Fibroblast of skin of abdomen (primary cell): ENCODE measurements around the gene OGFOD2.
A peak's percentile ranks its signal among the peaks of the same experiment; 100 is the strongest.

Experiments used
- DNase-seq: peaks from one replicate; pipeline ENCODE4 v3.0.0-alpha.2; 2013

The OGFOD2 gene

DNA sequence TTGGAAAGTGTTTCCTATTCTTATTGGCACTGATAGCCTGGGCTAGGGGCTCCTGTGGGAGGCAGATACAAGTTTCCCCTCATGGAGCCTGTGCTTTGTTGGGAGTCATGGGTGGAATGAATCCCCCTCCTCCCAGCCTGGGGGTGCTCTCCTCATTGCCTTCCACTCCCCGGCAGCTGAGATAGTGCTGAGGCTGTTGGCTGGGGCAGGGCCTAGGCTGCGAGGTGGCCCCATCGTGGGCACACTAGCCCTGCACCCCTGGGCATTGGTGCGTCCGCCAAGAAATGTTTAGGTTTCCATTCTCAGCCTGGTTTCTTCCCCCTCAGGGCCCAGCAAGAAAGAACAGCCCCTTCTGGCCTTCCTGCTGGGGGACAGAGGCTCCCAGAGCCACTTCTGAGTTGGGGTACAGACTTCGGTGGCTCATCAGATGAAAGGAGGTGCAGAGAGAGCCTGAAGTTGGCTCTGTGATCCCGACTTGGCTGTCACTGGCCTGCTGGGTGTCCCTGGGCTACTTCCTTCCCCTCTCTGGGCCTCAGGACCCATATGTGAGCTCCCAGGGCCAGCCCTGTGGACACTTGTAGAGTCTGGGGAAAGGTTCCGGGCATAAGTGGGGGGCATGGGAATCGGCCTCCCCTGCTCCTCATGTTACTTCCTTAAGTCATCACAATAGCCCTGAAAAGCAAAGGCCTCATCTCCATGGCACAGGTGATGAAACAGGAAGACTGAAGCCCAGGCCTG is 2.8 kb downstream of the OGFOD2 start:
- no peak for DNase-seq

DNA sequence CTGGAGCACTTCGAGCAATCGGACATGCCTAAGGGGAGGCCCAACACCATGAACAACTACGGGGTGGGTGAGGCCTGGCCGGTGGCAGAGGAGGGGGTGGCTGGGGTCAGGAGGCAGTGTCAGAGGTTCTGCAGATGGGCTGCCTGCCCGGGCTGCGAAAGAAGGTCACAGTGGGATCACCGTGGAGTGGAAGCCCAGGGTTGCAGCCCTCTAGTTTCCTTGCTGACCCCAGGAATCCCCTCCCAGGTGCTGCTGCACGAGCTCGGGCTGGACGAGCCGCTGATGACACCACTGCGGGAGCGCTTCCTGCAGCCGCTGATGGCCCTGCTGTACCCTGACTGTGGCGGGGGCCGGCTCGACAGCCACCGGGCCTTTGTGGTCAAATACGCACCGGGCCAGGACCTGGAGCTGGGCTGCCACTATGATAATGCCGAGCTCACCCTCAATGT is 3.5 kb downstream of the OGFOD2 start:
- no peak for DNase-seq

DNA sequence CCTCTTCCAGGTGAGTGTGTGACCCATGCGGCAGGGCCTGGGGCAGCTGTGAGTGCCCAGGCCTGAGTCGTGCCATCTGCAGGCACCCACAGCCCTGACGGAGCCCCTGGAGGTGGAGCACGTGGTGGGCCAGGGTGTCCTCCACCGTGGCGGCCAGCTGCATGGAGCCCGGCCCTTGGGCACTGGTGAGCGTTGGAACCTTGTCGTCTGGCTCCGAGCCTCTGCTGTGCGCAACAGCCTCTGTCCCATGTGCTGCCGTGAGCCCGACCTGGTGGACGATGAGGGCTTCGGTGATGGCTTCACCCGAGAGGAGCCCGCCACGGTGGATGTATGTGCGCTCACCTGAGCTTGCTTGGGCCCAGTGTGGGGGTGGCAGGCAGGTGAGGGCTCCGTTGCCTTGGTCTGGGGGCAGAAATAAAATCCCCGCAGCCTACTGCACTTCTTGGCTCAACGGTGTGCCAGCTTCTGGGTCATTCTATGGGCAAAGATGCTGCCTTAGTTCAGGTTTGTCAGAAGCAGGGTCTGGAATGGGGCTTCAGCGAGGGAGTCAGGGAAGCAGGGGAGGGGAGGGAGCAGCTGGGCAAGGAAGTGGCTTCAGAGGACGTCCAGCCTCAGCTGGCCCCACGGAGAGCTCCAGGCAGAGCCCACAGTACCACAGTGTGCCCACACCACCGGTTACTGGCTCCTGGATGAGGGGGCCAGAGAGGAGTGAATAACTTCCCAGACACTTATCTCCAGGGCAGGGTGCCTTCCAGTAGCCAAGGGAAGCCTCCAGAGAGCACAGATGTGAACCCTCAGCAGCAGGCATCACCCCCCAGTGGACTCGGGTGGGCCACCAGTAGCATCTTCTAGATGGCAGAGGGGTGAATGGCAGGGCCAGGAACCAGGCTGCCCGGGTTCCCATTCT is 4.2 kb downstream of the OGFOD2 start:
- no peak for DNase-seq

DNA sequence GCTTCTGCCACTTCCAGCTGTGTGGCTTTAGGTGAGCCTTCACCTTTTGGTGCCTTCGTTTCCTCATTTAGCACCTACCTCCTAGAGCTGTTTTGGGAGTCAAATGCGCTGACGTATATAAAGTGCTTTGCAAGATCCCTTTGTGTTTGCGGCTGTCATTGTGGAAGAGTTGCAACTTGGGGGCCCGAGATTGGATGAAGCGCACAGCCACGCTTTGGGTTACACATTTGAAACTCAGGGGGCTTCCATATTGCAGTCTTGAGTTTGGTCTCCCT is 4.8 kb downstream of the OGFOD2 start:
- no peak for DNase-seq

DNA sequence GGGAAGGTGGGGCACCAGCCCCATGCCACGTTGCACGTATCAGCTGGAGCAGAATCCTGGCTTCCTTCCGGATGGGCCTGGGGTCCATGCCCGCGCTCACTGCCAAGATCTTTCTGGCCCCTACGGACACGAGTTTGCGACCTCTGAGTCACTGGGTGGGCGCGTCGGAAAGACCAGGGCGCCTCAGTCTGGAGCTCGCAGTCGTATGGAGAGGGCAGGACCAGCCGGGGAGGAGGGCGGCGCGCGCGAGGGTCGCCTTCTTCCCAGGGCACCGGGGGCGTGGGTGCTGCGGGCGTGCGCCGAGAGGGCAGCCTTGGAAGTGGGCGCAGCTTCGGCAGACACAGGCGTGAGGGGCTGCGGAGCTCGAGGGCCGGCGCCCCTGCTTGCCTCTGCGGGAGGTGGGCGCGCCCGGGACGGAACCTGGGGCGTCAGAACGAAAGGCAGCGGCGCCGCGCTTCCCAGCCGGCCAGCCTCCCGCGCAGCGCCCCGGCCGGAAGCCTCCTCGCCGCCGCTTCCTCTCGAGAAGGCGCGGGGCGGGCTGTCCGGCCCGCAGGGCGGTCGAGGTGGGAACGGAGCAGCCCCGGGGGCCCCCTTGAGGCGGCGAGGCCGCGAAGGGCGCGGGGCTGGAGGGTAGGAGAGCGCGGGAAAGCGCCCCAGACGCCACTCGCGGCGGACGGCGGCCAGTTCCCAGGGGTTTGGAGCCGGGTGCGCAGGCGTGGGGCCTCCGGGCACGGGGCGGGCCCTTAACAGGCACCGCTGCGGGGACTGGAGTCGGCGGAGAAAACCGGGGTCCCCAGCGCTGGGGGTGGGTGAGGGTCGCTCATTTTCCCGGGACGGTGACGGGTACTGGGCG is 5.4 kb downstream of the OGFOD2 start, which contains the start of gene ARL6IP4:
Gene ARL6IP4 (plus strand): TSS at position 499 of the 853 bp plus-strand sequence. CDS start 459 bp downstream, outside the sequence.
- DNase-seq: peak; percentile 67

DNA sequence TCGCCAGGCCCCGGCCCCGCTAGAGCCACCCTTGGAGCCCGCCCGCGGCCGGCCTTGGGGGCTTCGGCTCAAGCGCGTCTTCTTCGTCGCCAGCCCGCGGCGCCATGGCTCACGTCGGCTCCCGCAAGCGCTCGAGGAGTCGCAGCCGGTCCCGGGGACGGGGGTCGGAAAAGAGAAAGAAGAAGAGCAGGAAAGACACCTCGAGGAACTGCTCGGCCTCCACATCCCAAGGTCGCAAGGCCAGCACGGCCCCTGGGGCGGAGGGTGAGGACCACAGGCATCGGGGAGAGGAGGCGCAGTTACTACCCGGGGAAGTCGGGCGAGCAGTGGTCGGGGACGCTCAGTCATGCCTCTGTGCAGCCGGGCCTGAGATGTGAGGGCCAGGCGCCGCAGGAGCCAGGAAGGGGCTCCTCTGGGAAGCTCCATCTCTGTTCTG is 6.0 kb downstream of the OGFOD2 start:
- DNase-seq: no peak

DNA sequence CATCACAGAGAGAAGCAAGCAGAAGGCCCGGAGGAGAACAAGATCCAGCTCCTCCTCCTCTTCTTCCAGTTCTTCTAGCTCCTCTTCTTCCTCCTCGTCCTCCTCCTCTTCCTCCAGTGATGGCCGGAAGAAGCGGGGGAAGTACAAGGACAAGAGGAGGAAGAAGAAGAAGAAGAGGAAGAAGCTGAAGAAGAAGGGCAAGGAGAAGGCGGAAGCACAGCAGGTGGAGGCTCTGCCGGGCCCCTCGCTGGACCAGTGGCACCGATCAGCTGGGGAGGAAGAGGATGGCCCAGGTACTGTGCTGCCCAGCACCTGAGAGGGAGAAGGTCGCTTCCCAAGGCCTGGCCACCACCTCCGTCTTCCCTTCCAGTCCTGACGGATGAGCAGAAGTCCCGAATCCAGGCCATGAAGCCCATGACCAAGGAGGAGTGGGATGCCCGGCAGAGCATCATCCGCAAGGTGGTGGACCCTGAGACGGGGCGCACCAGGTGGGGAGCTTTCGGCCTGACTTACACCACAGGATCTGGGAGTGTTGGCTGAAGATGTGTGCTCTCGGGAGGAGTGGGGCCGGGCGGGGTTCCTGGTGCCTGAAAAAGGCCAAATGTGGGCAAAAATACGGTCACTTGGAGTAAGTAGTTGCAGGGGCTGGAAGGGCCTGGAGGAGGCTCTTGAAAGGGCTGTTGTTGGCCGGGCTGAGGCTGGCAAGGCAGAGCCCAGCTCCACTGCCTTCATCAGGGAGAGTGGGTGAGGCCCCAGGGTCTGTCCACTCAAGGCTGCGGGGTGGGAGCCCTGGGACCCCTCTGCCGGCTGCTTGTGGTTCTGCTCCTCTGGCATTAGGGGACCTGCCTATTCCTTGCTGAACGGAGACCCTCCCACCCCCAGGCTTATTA is 6.8 kb downstream of the OGFOD2 start:
- DNase-seq: no peak

DNA sequence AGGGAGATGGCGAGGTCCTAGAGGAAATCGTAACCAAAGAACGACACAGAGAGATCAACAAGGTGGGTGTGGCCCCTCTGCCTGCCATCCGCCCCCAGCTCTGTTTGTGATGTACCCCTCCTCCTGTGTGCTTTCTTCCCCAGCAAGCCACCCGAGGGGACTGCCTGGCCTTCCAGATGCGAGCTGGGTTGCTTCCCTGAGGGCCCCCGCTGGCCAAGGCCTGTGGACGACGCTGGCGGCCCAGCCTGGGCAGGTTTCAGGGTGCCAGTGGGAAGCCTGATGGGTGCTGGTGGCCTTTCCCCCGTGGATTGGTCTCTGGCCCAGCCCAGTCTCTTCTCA is 7.4 kb downstream of the OGFOD2 start:
- DNase-seq: no peak

DNA sequence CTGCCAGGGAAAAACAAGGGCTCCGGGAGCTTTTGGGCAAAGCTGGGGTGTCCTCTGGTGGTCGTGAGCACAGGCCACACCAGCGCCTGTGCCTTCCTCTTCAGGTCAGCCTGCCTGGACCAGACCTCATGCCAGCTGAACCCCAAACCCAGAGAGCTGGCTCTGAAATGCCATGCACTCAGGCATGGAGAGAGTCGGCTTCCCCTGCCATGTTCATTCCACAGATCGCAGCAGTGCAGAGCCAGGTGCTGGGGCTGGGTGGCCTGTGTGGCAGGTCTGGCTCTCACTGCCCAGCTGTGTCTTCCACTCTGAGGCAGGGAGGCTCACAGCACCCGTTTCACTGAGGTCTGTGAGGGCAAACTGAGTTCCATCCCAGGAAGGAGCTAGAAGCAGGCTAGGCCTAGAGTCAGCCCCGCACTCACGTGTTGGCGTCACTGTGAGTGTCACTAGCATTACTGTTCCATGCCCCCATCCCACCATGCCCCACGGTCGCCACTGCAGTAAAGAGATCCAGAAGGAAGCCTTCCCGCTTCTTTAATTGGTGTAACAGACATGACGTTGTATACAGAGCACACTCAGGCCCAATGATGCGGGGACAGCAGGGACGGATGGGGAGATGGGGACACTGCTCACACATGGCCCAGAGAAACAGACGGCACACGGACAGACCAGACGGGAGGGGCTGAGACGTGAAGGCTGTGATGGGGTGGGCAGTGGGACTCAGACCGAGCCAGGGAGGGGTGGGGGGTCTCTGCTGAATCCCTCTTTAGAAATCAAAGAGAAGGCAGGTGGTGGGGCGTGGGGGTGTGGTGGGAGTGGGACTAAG is 8.1 kb downstream of the OGFOD2 start:
- DNase-seq: no peak

DNA sequence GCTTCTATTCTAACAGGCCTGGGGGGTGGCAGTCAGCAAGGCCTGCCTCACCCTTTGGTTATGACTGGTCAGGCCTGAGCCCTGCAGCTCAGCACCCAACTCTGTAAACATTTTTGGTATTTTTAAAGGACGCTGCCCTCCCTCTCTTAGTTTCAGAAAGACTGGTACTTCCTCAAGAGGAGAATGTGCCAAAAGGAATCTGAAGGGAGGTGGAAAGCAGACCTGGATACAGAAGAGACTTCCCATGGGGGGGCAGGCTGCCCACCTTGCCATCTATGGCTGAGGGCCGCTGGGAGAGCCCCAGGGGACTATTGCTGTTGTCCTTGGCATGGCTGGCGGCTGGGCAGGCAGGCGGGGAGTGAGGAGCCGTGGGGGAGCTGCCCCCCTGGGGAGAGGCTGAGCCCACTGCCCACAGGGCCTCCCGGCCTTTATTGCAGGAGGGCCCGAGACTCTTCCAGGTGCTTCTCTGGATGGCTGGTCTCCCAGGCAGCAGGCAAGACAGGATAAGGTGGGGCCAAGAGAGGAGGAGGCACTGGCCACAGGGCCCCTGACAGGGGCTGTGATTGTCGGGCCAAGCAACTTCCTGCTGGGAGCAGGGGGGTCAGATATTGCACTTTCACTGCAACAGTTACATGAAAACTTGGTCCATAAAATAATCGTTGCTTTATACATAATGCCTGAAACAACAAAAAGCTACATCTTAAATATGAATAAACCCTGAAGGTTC is 8.9 kb downstream of the OGFOD2 start:
- DNase-seq: no peak

DNA sequence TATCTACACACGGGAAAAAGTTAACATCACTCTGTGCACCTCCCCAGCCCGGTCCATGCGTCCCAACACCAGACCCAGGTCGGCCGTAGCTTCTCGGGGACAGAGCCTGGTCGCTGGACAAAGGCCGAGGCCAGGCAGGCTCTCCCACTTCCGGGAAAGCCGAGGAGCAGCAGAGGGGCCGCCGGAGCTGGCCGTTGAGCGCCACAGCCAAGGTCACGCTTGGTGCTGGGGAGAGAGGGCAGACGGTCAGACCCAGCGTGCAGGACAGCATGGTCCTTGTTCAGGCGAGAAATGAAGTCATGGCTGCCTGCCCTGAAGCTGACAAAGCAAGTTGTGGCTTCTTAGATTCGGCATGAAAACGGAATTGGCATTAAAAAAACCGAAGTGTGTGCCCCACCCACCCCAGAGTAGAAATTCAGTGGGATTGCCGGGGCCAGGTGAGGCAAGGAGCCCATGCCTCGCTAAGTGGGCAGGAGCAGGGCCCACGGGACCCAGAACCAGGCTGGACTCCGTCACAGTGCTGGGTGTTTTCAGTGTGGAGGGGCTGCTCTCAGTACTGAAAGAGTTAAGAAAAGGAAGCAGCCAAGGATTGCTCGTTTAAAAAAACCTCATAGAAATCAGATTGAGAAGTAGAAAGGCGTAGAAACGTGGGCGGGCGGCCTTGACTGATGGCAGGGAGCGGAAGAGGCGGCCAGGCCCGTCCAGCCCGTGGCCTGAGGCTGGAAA is 9.7 kb downstream of the OGFOD2 start:
- DNase-seq: no peak

DNA sequence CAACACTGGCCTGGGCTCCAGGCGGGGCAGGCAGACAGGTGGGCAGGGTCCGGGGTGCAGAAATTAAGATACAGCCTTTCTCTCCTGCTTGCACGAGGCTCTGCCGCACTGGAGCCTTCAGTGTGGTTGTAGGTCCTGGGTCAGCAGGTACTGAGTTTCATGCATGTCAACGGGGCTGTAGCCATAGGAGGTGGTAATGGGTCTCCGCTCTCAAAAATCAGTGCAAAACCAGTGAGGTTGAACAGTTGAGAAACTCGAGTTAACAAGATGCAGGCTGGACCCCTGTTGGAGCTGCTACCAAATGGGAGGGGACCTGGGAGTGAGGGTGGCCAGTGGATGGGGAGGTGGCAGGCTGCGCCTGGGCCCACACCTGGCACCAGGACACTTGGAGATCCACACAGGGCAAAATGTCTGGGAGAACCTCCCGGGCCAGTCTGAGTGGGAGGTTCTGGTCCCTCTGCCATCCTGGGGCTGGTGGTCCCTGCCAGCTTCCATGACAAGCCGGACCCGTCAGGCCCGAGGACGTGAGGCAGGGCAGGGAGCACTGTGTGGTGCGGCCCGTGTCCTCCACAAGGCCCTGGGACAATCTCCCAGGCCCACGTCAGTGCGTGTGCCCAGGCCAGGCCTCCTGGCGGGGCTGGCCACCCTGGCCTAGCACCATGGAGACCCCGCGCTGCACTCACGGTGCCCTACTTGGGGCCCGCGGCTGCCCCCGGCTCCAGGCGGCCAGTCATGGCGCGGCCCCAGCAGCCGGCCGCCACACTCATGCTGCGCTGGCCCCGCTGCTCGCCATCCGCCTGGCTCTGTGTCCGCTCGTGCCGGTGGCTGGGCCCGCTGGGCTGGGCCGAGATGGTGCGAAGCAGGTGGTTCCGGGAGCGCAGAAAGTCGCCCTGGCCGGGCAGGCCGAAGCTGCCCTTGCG is 10.6 kb downstream of the OGFOD2 start:
- no peak for DNase-seq

DNA sequence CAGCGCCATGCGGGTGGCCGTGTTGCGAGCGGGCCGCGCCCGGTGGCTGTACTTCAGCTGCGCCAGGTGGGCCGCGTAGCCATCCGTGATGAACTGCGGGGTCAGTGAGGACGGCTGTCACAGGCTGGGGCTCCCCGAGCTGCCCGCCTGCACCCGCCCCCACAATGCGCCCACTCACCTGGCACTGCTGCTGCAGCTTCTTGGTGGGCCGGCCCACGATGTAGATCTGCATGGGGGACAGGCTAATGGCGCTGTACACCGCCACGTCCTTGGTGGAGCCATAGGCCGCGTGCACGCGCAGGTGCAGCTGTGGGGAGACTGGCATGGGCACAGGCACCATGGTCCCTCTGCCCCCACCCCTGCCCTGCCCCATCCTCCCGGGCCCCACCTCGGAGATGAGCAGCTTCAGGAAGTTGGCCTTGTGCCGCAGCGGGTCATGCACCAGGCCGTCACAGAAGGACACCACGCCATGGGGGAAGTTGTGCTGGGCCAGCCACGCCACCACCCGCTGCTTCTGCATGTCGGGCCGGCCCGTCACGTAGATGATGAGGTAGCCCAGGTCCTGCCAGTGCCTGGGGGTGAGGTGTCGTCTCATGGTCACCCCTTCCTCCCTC is 11.3 kb downstream of the OGFOD2 start:
- no peak for DNase-seq

DNA sequence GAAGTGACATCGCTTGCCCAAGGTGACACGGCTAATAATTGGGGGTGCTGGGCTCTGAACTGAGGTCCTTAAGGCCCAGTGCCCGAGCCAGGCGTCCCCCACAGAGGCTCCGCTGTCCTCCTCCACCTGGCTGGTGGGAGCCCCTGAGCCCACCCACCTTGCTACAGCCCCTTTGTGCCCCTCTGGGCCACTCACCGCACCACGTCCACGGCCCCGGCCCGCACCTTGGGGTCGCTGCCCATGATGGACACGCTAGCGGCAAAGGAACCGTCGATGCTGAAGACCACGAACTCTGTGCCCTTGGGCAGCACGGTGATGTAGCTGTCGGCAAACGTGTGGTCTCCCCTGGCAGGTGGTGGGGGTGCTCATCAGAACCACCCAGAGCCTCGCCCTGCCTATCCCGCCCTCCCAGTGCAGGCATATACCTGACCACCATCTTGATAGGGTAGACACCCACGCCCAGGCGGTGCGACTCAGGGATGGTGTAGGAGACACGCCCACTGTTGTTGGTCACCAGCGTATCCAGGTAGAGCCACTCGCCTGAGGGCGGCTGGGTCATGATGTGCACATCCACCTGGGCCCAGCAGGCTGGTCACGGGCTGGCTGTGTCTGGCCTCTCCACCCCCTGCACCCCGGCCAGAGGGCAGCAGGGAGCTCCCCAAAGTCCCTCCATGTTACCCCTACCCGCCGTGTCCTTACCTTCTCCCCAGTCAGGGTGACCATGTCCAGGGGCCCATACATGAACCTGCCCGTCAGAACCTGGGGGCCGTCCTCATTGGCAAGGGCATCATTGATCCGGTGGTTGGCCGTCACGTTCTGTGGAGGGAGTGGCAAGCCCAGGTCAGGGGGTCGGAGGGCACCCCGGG is 12.3 kb downstream of the OGFOD2 start:
- no peak for DNase-seq

DNA sequence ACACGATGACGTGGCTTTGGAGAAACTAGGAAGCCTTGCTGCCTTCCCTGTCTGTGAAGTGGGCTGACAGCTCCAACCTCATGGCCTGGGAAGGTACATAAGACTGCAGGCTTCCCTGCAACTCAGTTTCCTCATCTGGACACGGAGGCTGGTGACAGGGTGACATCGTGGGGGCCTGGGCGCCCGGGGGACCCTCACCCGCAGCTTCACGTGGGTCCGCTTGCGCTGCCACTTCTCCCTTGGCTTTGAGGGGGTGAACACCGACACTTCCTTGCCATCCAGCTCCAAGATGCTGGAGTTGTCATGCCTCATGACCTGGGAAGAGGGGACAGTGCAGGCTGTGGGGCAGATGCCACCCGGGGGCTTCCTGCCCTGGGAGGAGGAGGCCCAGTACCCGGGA is 13.0 kb downstream of the OGFOD2 start:
- DNase-seq: no peak

DNA sequence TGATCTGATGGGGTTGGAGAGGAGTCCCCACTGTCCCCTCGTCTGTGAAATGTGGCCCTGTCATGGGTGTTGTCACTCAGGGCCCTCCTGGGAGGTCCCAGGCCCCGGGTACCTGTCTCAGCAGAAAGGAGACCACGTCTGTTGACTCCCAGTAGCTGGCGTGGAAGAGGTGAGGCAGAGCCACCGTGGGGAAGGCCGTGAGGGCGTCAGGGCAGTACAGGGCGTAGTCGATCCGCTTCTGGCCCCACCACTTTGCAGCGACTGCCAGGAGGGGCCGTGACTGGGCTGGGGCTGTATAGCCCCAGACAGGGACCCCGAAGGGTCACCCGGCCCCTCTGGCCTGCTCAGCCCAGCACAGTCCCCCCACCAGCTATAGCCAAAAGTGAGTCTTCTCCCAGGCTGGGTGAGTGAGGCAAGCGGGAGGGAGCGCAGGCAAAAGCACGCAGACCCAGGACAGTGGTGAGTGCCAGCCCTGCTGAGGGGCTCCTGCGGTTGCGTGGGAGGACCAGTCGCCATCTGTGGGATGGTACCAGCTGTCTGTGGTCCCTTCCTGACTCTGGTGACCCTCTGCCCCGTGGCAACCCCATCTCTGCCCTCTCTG is 13.7 kb downstream of the OGFOD2 start:
- DNase-seq: no peak
